Brain pericyte (primary cell): ENCODE data around the gene CAMTA1.

ENCODE experiments used
- DNase-seq: peaks from one replicate; pipeline ENCODE4 v3.0.0-alpha.2; 2012; ENCODE audit warnings: low read depth, low spot score

Gene CAMTA1

GRCh38 chr1:7489586-7489985 is 704.3 kb downstream of the CAMTA1 start:
- no peak for DNase-seq

GRCh38 chr1:7490576-7490975 is 705.3 kb downstream of the CAMTA1 start:
- DNase-seq: no peak

- no peak for DNase-seq
Observed at GRCh38 chr1:7491109-7491817, 706.0 kb downstream of the CAMTA1 start.

GRCh38 chr1:7491818-7492173 is 706.5 kb downstream of the CAMTA1 start:
- DNase-seq: no peak

- no peak for DNase-seq
Observed at GRCh38 chr1:7493711-7494454, 708.6 kb downstream of the CAMTA1 start.

GRCh38 chr1:7495962-7496361 is 710.7 kb downstream of the CAMTA1 start:
- DNase-seq: no peak

- no peak for DNase-seq
Observed at GRCh38 chr1:7497107-7497637, 711.9 kb downstream of the CAMTA1 start.

- no peak for DNase-seq
Observed at GRCh38 chr1:7500381-7501083, 715.3 kb downstream of the CAMTA1 start.

- DNase-seq: peak; percentile 61
Observed at GRCh38 chr1:7501084-7501491, 715.8 kb downstream of the CAMTA1 start.

GRCh38 chr1:7501723-7502603 is 716.7 kb downstream of the CAMTA1 start:
- DNase-seq: no peak

GRCh38 chr1:7503691-7504437 is 718.6 kb downstream of the CAMTA1 start:
- no peak for DNase-seq

- no peak for DNase-seq
Observed at GRCh38 chr1:7504438-7504720, 719.1 kb downstream of the CAMTA1 start.

- no peak for DNase-seq
Observed at GRCh38 chr1:7505094-7505770, 720.0 kb downstream of the CAMTA1 start.

- DNase-seq: no peak
Observed at GRCh38 chr1:7505771-7506453, 720.7 kb downstream of the CAMTA1 start.

- no peak for DNase-seq
Observed at GRCh38 chr1:7506454-7507284, 721.4 kb downstream of the CAMTA1 start.

GRCh38 chr1:7507285-7508019 is 722.2 kb downstream of the CAMTA1 start:
- DNase-seq: no peak

- no peak for DNase-seq
Observed at GRCh38 chr1:7508052-7508933, 723.0 kb downstream of the CAMTA1 start.
